Measurements from ENCODE around the gene LAMB2. TPM values are rescaled to one million over a fixed set of nuclear protein-coding genes. Genes with fewer than 3 reads are reported as not detected.

The LAMB2 gene
- total and polyA plus RNA-seq, 9 donors, result 408 to 681 (median 491) TPM

- intact Hi-C loops (cut with DNase I), result loop anchor here (5.0 to 10.0 kb wide), 4 partner anchors 102 to 272 kb away; partner anchors contain the start of genes C3orf62 (in 4 of the 4) and USP4 (in 1 of the 4)
- peak overlapping the region; percentile 72 for H3K4me3 ChIP-seq
- H3K4me1 ChIP-seq (ENCODE audit: insufficient read depth), result peaks cover 14% of the 10 kb centered on the region
- peak overlapping the region; percentile 75 to 89 for H3K27ac ChIP-seq
- no peaks in the 10 kb centered on the region for H3K9me3 ChIP-seq
- 3 to 19% (median 16%) methylated on average over 5 to 7 of the region's 7 CpGs for WGBS, 3 donors
- no peaks in the 10 kb centered on the region for H3K27me3 ChIP-seq
- no peaks in the 10 kb centered on the region for H3K36me3 ChIP-seq
- DNase-seq, result peak in 4 of 5 donors; percentile 33 to 50 (median 47)
- TF ChIP-seq, protein P1, sequence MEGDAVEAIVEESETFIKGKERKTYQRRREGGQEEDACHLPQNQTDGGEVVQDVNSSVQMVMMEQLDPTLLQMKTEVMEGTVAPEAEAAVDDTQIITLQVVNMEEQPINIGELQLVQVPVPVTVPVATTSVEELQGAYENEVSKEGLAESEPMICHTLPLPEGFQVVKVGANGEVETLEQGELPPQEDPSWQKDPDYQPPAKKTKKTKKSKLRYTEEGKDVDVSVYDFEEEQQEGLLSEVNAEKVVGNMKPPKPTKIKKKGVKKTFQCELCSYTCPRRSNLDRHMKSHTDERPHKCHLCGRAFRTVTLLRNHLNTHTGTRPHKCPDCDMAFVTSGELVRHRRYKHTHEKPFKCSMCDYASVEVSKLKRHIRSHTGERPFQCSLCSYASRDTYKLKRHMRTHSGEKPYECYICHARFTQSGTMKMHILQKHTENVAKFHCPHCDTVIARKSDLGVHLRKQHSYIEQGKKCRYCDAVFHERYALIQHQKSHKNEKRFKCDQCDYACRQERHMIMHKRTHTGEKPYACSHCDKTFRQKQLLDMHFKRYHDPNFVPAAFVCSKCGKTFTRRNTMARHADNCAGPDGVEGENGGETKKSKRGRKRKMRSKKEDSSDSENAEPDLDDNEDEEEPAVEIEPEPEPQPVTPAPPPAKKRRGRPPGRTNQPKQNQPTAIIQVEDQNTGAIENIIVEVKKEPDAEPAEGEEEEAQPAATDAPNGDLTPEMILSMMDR (IDR thresholded peaks at IDR 0.05), result no peak
- no peak for TF ChIP-seq POLR2A (IDR thresholded peaks at IDR 0.05)
- TF ChIP-seq EP300 (IDR thresholded peaks at IDR 0.05), result no peak
Measured at GRCh38 chr3:49172551-49173041, 39.7 kb upstream of the LAMB2 start.

DNA sequence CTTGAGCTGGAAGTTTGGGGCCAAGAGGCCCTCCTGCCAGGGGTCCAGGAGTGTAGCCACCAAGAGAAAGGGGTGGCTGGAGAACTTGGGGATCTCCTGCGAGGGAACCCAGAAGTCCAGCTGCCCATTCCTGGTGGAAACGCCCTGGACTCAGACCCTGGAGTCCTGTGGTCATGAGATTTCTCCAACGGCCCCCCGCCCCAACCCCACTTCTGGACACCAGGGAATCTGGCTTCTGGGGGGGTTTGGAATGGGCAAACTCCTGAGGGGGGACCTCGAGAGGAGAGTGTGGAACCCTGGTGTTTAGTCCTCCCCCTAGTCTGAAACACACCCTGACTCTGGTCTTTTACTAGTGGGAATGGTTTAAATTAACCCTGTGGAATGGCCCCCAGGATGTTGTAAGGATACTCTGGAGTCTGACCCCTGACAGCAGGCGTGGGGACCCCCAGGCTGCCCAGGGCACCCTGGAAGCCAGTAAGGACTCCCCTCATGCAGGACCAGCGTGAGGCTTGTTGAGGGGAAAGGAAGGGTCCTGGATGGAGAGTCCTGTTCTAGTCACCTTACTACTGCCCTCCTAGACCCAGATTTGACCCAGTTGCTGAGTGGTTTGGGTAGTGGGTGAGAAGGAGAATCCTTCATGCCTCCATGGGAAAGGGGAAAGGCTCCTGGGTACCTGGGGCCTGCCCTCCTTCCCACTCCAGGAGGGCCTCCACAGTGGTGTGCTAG lies 39.1 kb upstream of the LAMB2 start:
- 4 to 5% (median 5%) methylated on average over 7 of the region's 7 CpGs for WGBS, 3 donors
- no peak for DNase-seq
- intact Hi-C loops (cut with DNase I), result loop anchor here (5.0 to 10.0 kb wide), 4 partner anchors 103 to 273 kb away; partner anchors contain the start of genes C3orf62 (in 4 of the 4) and USP4 (in 1 of the 4)
- H3K36me3 ChIP-seq, result no peaks in the 10 kb centered on the region
- no peaks in the 10 kb centered on the region for H3K27me3 ChIP-seq
- H3K4me1 ChIP-seq (ENCODE audit: insufficient read depth), result peaks cover 14% of the 10 kb centered on the region
- H3K9me3 ChIP-seq, result no peaks in the 10 kb centered on the region
- H3K4me3 ChIP-seq, result peak overlapping the region; percentile 72
- TF ChIP-seq EP300 (IDR thresholded peaks at IDR 0.05), result no peak
- TF ChIP-seq, protein P1 (IDR thresholded peaks at IDR 0.05), result no peak
- TF ChIP-seq POLR2A (IDR thresholded peaks at IDR 0.05), result no peak
- H3K27ac ChIP-seq, result peak overlapping the region; percentile 75 to 89

DNA sequence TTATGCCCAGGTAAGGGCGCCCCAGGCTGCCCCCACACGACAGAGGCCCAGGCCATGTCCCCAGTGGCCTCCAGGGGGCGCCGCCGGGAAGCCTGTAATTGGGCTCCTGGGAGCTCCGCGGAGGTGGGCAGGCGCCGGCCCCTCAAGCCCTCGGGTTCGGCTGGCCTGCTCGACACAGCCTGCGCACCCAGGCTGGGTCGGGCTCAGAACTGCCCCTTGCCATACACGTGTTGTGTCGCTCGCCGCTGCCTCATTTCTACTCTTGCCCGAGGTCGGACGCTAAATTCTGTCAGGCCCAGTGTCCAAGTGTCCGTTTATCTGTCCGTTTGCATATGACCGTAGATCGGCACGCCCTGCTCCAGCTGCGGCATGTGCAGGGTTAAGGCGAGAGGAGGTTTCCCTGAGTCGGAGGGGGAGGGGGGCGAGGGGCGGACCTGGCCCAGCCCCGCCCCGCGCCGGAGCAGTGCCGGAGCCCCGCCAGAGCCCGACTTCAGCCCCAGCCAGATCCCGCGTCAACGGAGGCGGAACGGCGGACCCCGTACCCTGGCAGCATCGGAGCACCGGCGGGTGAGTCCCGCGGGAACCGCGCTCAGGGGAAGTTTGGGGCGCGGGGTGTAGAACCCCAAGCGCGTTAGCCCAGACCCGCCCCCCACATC lies 38.4 kb upstream of the LAMB2 start, which contains the start of gene KLHDC8B:
Gene KLHDC8B, plus strand, starts transcription at position 480 of the 656 bp plus-strand sequence. CDS start 1,172 bp downstream, outside the sequence.
- Histone ChIP-seq H3K9me3 (no peaks in the 10 kb centered on the region), H3K27me3 (no peaks in the 10 kb centered on the region), H3K27ac (peak within 1 kb of the TSS; percentile 75 to 89), H3K4me3 (peak within 1 kb of the TSS; percentile 72), H3K36me3 (no peaks in the 10 kb centered on the region), H3K4me1 (ENCODE audit: insufficient read depth) (peaks cover 14% of the 10 kb centered on the region)
- TF ChIP-seq EP300 (IDR thresholded peaks at IDR 0.05) (no peak), POLR2A (IDR thresholded peaks at IDR 0.05) (peak; percentile 68)
- TF ChIP-seq, protein P1 (IDR thresholded peaks at IDR 0.05), result peak; percentile 76 to 95 (median 94)
- peak; percentile 90 to 93 (median 91) for DNase-seq
- intact Hi-C loops (cut with DNase I), result loop anchor here (5.0 to 10.0 kb wide), 4 partner anchors 104 to 274 kb away; partner anchors contain the start of genes C3orf62 (in 4 of the 4) and USP4 (in 1 of the 4)
- 0 to 1% (median 0%) methylated on average over 28 to 57 of the region's 57 CpGs for WGBS, 3 donors

DNA sequence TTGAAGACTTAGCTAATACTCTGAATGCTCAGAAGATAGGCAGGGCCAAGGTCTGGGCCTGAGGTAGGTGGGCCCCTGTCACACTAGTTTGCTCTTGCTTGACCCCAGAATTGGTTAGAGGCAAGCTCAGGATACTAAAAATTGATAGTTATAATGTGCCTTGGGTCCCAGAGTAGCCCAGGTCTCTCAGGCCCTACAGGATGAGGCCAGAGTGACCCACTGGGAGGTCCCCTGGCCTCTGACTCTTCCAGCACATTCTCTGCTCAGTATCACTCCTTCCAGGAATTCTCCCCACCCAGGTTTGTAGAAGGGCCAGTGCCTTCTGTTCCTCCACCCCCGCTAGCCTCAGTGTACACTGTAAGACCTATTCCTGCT lies 37.9 kb upstream of the LAMB2 start:
- peaks cover 14% of the 10 kb centered on the region for H3K4me1 ChIP-seq (ENCODE audit: insufficient read depth)
- no peaks in the 10 kb centered on the region for H3K9me3 ChIP-seq
- DNase-seq, result no peak
- H3K27me3 ChIP-seq, result no peaks in the 10 kb centered on the region
- no peaks in the 10 kb centered on the region for H3K36me3 ChIP-seq
- intact Hi-C loops (cut with DNase I), result loop anchor here (5.0 to 10.0 kb wide), 4 partner anchors 104 to 274 kb away; partner anchors contain the start of genes C3orf62 (in 4 of the 4) and USP4 (in 1 of the 4)
- TF ChIP-seq, protein P1 (IDR thresholded peaks at IDR 0.05), result no peak
- TF ChIP-seq POLR2A (IDR thresholded peaks at IDR 0.05) (no peak), EP300 (IDR thresholded peaks at IDR 0.05) (no peak)
- H3K4me3 ChIP-seq, result peak overlapping the region; percentile 72
- H3K27ac ChIP-seq, result peak overlapping the region; percentile 75 to 89
- 2 to 8% (median 7%) methylated on average over 1 of the region's 1 CpG for WGBS, 3 donors
